ENCODE data around the gene RAB14.

RAB14 gene

GRCh38 chr9:121173501-121173900, 28.2 kb downstream of the RAB14 start:
- no peak for DNase-seq
- no peak overlapping the region for H3K4me3 Mint-ChIP-seq
- peaks cover 3 to 11% of the 10 kb centered on the region in 2 donors for H3K4me1 Mint-ChIP-seq
- H3K27me3 Mint-ChIP-seq, result no peaks in the 10 kb centered on the region
- H3K27ac Mint-ChIP-seq, result peak overlapping the region; percentile 62
- no peak for ATAC-seq (replicated peaks)
- H3K36me3 Mint-ChIP-seq, result peaks cover 30 to 61% of the 10 kb centered on the region in 2 donors
- H3K9me3 Mint-ChIP-seq, result no peaks in the 10 kb centered on the region

- DNase-seq, result no peak
- H3K27me3 Mint-ChIP-seq, result no peaks in the 10 kb centered on the region
- no peak overlapping the region for H3K4me3 Mint-ChIP-seq
- no peak for ATAC-seq (replicated peaks)
- peaks cover 35 to 65% of the 10 kb centered on the region in 2 donors for H3K36me3 Mint-ChIP-seq
- H3K27ac Mint-ChIP-seq, result peak overlapping the region; percentile 51
- no peaks in the 10 kb centered on the region for H3K9me3 Mint-ChIP-seq
- H3K4me1 Mint-ChIP-seq, result peaks cover 4 to 17% of the 10 kb centered on the region in 2 donors
These were observed 28.8 kb downstream of the RAB14 start for GRCh38 chr9:121172726-121173487.

- H3K36me3 Mint-ChIP-seq, result peaks cover 38 to 71% of the 10 kb centered on the region in 2 donors
- no peak for ATAC-seq (replicated peaks)
- peak overlapping the region; percentile 22 for H3K27ac Mint-ChIP-seq
- no peaks in the 10 kb centered on the region for H3K9me3 Mint-ChIP-seq
- H3K4me3 Mint-ChIP-seq, result no peak overlapping the region
- H3K4me1 Mint-ChIP-seq, result peaks cover 5 to 16% of the 10 kb centered on the region in 2 donors
- H3K27me3 Mint-ChIP-seq, result no peaks in the 10 kb centered on the region
- no peak for DNase-seq
These were observed 30.4 kb downstream of the RAB14 start for GRCh38 chr9:121171236-121171635.

- H3K27me3 Mint-ChIP-seq, result no peaks in the 10 kb centered on the region
- ATAC-seq (replicated peaks), result peak; percentile 55 to 64
- H3K36me3 Mint-ChIP-seq, result peaks cover 37 to 67% of the 10 kb centered on the region in 2 donors
- H3K4me1 Mint-ChIP-seq, result peaks cover 4 to 14% of the 10 kb centered on the region in 2 donors
- H3K27ac Mint-ChIP-seq, result peak overlapping the region; percentile 25
- no peak overlapping the region for H3K4me3 Mint-ChIP-seq
- H3K9me3 Mint-ChIP-seq, result no peaks in the 10 kb centered on the region
- no peak for DNase-seq
These were observed 32.5 kb downstream of the RAB14 start for GRCh38 chr9:121169094-121169601.

- H3K27ac Mint-ChIP-seq, result peak overlapping the region; percentile 90
- DNase-seq (no peak), ATAC-seq (replicated peaks) (no peak)
- peaks cover 4 to 14% of the 10 kb centered on the region in 2 donors for H3K4me1 Mint-ChIP-seq
- H3K9me3 Mint-ChIP-seq, result no peaks in the 10 kb centered on the region
- H3K4me3 Mint-ChIP-seq, result no peak overlapping the region
- H3K36me3 Mint-ChIP-seq, result peaks cover 36 to 64% of the 10 kb centered on the region in 2 donors
- no peaks in the 10 kb centered on the region for H3K27me3 Mint-ChIP-seq
These were observed 33.6 kb downstream of the RAB14 start for GRCh38 chr9:121168052-121168451.

GRCh38 chr9:121160025-121160424, 41.6 kb downstream of the RAB14 start:
- Mint-ChIP-seq H3K27ac (peak overlapping the region; percentile 79), H3K4me1 (peaks cover 24 to 47% of the 10 kb centered on the region in 2 donors), H3K36me3 (peaks cover 38 to 51% of the 10 kb centered on the region in 2 donors), H3K9me3 (no peaks in the 10 kb centered on the region), H3K27me3 (no peaks in the 10 kb centered on the region), H3K4me3 (peak overlapping the region in 1 of 2 donors; percentile 43)
- ATAC-seq (replicated peaks), result peak in 1 of 2 donors; percentile 28
- no peak for DNase-seq

- H3K9me3 Mint-ChIP-seq, result no peaks in the 10 kb centered on the region
- H3K4me1 Mint-ChIP-seq, result peaks cover 32 to 52% of the 10 kb centered on the region in 2 donors
- no peak overlapping the region for H3K4me3 Mint-ChIP-seq
- DNase-seq, result no peak
- no peak for ATAC-seq (replicated peaks)
- no peaks in the 10 kb centered on the region for H3K27me3 Mint-ChIP-seq
- peak overlapping the region; percentile 86 for H3K27ac Mint-ChIP-seq
- peaks cover 43 to 52% of the 10 kb centered on the region in 2 donors for H3K36me3 Mint-ChIP-seq
These were observed 43.7 kb downstream of the RAB14 start for GRCh38 chr9:121157939-121158338.

- DNase-seq, result peak; percentile 28
- ATAC-seq (replicated peaks), result peak; percentile 93 to 96
- Mint-ChIP-seq H3K27ac (peak overlapping the region; percentile 81), H3K27me3 (no peaks in the 10 kb centered on the region), H3K36me3 (peaks cover 39 to 58% of the 10 kb centered on the region in 2 donors), H3K4me1 (peaks cover 36 to 55% of the 10 kb centered on the region in 2 donors), H3K4me3 (peak overlapping the region; percentile 52 to 67), H3K9me3 (no peaks in the 10 kb centered on the region)
These were observed 45.4 kb downstream of the RAB14 start for GRCh38 chr9:121156263-121156731.

GRCh38 chr9:121154782-121155181, 46.9 kb downstream of the RAB14 start:
- H3K36me3 Mint-ChIP-seq, result peaks cover 39 to 58% of the 10 kb centered on the region in 2 donors
- H3K4me1 Mint-ChIP-seq, result peaks cover 30 to 42% of the 10 kb centered on the region in 2 donors
- no peaks in the 10 kb centered on the region for H3K27me3 Mint-ChIP-seq
- no peaks in the 10 kb centered on the region for H3K9me3 Mint-ChIP-seq
- H3K4me3 Mint-ChIP-seq, result no peak overlapping the region
- DNase-seq, result no peak
- peak overlapping the region; percentile 85 for H3K27ac Mint-ChIP-seq
- no peak for ATAC-seq (replicated peaks)

GRCh38 chr9:121153642-121154041, 48.0 kb downstream of the RAB14 start:
- ATAC-seq (replicated peaks) (no peak), DNase-seq (no peak)
- peaks cover 22 to 31% of the 10 kb centered on the region in 2 donors for H3K4me1 Mint-ChIP-seq
- H3K9me3 Mint-ChIP-seq, result no peaks in the 10 kb centered on the region
- peaks cover 33 to 56% of the 10 kb centered on the region in 2 donors for H3K36me3 Mint-ChIP-seq
- no peaks in the 10 kb centered on the region for H3K27me3 Mint-ChIP-seq
- no peak overlapping the region for H3K4me3 Mint-ChIP-seq
- peak overlapping the region; percentile 32 for H3K27ac Mint-ChIP-seq

- DNase-seq (no peak), ATAC-seq (replicated peaks) (no peak)
- peaks cover 14 to 18% of the 10 kb centered on the region in 2 donors for H3K4me1 Mint-ChIP-seq
- peaks cover 42 to 60% of the 10 kb centered on the region in 2 donors for H3K36me3 Mint-ChIP-seq
- H3K27ac Mint-ChIP-seq, result no peak overlapping the region
- no peaks in the 10 kb centered on the region for H3K27me3 Mint-ChIP-seq
- no peaks in the 10 kb centered on the region for H3K9me3 Mint-ChIP-seq
- no peak overlapping the region for H3K4me3 Mint-ChIP-seq
These were observed 51.5 kb downstream of the RAB14 start for GRCh38 chr9:121150188-121150587.

GRCh38 chr9:121144482-121144881, 57.2 kb downstream of the RAB14 start:
- peaks cover 4 to 17% of the 10 kb centered on the region in 2 donors for H3K4me1 Mint-ChIP-seq
- H3K9me3 Mint-ChIP-seq, result no peaks in the 10 kb centered on the region
- peak overlapping the region; percentile 52 for H3K27ac Mint-ChIP-seq
- H3K36me3 Mint-ChIP-seq, result peaks cover 43 to 69% of the 10 kb centered on the region in 2 donors
- no peak overlapping the region for H3K4me3 Mint-ChIP-seq
- ATAC-seq (replicated peaks) (no peak), DNase-seq (no peak)
- no peaks in the 10 kb centered on the region for H3K27me3 Mint-ChIP-seq

- Mint-ChIP-seq H3K4me3 (no peak overlapping the region), H3K27me3 (no peaks in the 10 kb centered on the region), H3K9me3 (no peaks in the 10 kb centered on the region), H3K27ac (peak overlapping the region; percentile 6), H3K4me1 (peaks cover 4 to 17% of the 10 kb centered on the region in 2 donors), H3K36me3 (peaks cover 40 to 70% of the 10 kb centered on the region in 2 donors)
- no peak for ATAC-seq (replicated peaks)
- no peak for DNase-seq
These were observed 57.9 kb downstream of the RAB14 start for GRCh38 chr9:121143771-121144170.

GRCh38 chr9:121141706-121142105, 60.0 kb downstream of the RAB14 start:
- H3K4me1 Mint-ChIP-seq, result peaks cover 4 to 14% of the 10 kb centered on the region in 2 donors
- H3K9me3 Mint-ChIP-seq, result no peaks in the 10 kb centered on the region
- no peak overlapping the region for H3K27ac Mint-ChIP-seq
- ATAC-seq (replicated peaks) (no peak), DNase-seq (no peak)
- H3K4me3 Mint-ChIP-seq, result no peak overlapping the region
- no peaks in the 10 kb centered on the region for H3K27me3 Mint-ChIP-seq
- peaks cover 26 to 71% of the 10 kb centered on the region in 2 donors for H3K36me3 Mint-ChIP-seq

- Mint-ChIP-seq H3K9me3 (no peaks in the 10 kb centered on the region), H3K4me1 (peaks cover 5 to 17% of the 10 kb centered on the region in 2 donors), H3K27ac (peak overlapping the region; percentile 70), H3K36me3 (peaks cover 22 to 70% of the 10 kb centered on the region in 2 donors), H3K4me3 (no peak overlapping the region), H3K27me3 (no peaks in the 10 kb centered on the region)
- ATAC-seq (replicated peaks) (no peak), DNase-seq (no peak)
These were observed 60.4 kb downstream of the RAB14 start for GRCh38 chr9:121141306-121141705.

Data from stimulated activated naive B cell treated with anti-CD40 and anti-IgM and Interleukin-4, amounts not matched to agents 10 μg/mL and 1 μg/mL and 100 μg/mL, for 72 hours (primary cell).